WERI-Rb-1 (cell line): ENCODE measurements around the gene IL19.
"Not testable (repeated sequence)": the region's sequence is repeated elsewhere in the genome, so short reads cannot be mapped to it uniquely, and the experiment has no call there.

Experiments used
- DNase-seq: peaks from one replicate; pipeline ENCODE4 v3.0.0-alpha.2; 2020
- H3K27ac ChIP-seq: fragments of 250-450 bp; sonication (Bioruptor Pico); 2 replicates; pipeline ENCODE4 v1.5.1; 2020; ENCODE audit warnings: mild to moderate bottlenecking, moderate library complexity
- H3K27me3 ChIP-seq: fragments of 250-450 bp; sonication (Bioruptor Pico); 2 replicates; pipeline ENCODE4 v1.5.1; 2021; ENCODE audit warnings: mild to moderate bottlenecking, low read depth, moderate library complexity; ENCODE audit not compliant: insufficient read depth, severe bottlenecking
- H3K36me3 ChIP-seq: fragments of 250-450 bp; sonication (Bioruptor Pico); 2 replicates; pipeline ENCODE4 v1.5.1; 2020; ENCODE audit warnings: mild to moderate bottlenecking, moderate library complexity
- H3K4me3 ChIP-seq: 2 replicates; pipeline ENCODE4 v1.5.1; 2011; ENCODE audit warnings: low read depth, mild to moderate bottlenecking, control low read depth, low read length
- H3K9me3 ChIP-seq: fragments of 250-450 bp; sonication (Bioruptor Pico); 2 replicates; pipeline ENCODE4 v1.5.1; 2021; ENCODE audit warnings: mild to moderate bottlenecking, moderate library complexity; ENCODE audit not compliant: severe bottlenecking
- CTCF ChIP-seq: IDR thresholded peaks from 2 replicates; pipeline ENCODE4 v1.5.1; 2011; ENCODE audit warnings: low read depth, mild to moderate bottlenecking, control low read depth, inconsistent platforms, low read length

Gene IL19

GRCh38 chr1:206754011-206754410, 16.6 kb upstream of the IL19 start:
- Histone ChIP-seq H3K36me3 (no peaks in the 10 kb centered on the region), H3K27me3 (peaks cover 50% of the 10 kb centered on the region), H3K9me3 (peaks cover 16% of the 10 kb centered on the region), H3K4me3 (no peak overlapping the region), H3K27ac (no peak overlapping the region)
- no peak for DNase-seq
- no peak for TF ChIP-seq CTCF

- Histone ChIP-seq H3K4me3 (no peak overlapping the region), H3K27ac (no peak overlapping the region), H3K9me3 (peaks cover 16% of the 10 kb centered on the region), H3K36me3 (no peaks in the 10 kb centered on the region), H3K27me3 (peaks cover 81% of the 10 kb centered on the region)
- DNase-seq = no peak
- no peak for TF ChIP-seq CTCF
These were observed 12.9 kb upstream of the IL19 start for GRCh38 chr1:206757524-206758266.

DNA sequence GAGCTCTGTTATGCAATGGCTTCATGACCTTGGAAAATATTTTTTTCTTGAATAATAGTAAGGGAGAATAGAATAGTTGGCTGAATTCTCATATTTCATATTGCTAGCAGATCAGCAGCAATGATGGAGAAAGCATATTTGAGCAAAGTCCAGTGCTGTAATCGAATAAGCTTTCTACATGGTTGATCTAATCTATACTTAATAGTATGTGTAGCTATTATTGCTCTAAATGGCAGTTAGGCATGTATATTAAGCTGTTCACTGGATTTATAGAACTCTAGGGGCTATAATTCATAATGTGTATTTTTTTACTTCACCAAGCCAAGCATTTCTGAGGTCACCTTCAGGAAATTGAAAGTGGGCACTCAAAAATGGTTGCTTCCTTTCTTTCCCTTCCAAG, 10.0 kb upstream of the IL19 start:
- DNase-seq = no peak
- Histone ChIP-seq H3K36me3 (no peaks in the 10 kb centered on the region), H3K9me3 (peaks cover 20% of the 10 kb centered on the region), H3K4me3 (no peak overlapping the region), H3K27me3 (peaks cover 90% of the 10 kb centered on the region), H3K27ac (no peak overlapping the region)
- no peak for TF ChIP-seq CTCF

GRCh38 chr1:206761159-206761768, 9.3 kb upstream of the IL19 start:
- H3K27ac ChIP-seq = no peak overlapping the region
- no peak for DNase-seq
- peak; percentile 36 for TF ChIP-seq CTCF
- H3K36me3 ChIP-seq = no peaks in the 10 kb centered on the region
- no peak overlapping the region for H3K4me3 ChIP-seq
- peaks cover 20% of the 10 kb centered on the region for H3K9me3 ChIP-seq
- H3K27me3 ChIP-seq = peaks cover 90% of the 10 kb centered on the region

- not testable (repeated sequence) for H3K36me3 ChIP-seq, H3K27ac ChIP-seq, DNase-seq, H3K4me3 ChIP-seq
- peaks cover 93% of the 10 kb centered on the region for H3K27me3 ChIP-seq
- peaks cover 27% of the 10 kb centered on the region for H3K9me3 ChIP-seq
These were observed 7.7 kb upstream of the IL19 start for GRCh38 chr1:206762741-206763364.

GRCh38 chr1:206765771-206766170, 4.8 kb upstream of the IL19 start:
- peaks cover 93% of the 10 kb centered on the region for H3K27me3 ChIP-seq
- not testable (repeated sequence) for H3K27ac ChIP-seq

More at GRCh38 chr1:206765771-206766170, 4.8 kb upstream of the IL19 start:
- H3K4me3 ChIP-seq, DNase-seq, H3K36me3 ChIP-seq: not testable (repeated sequence)
- H3K9me3 ChIP-seq = peaks cover 20% of the 10 kb centered on the region
